ENCODE results near the gene PLA2G4A. TPM values are rescaled to one million over a fixed set of nuclear protein-coding genes. Genes with fewer than 3 reads are reported as not detected.

Gene PLA2G4A
- total RNA-seq, 1 donor, result 12.3 TPM

DNA sequence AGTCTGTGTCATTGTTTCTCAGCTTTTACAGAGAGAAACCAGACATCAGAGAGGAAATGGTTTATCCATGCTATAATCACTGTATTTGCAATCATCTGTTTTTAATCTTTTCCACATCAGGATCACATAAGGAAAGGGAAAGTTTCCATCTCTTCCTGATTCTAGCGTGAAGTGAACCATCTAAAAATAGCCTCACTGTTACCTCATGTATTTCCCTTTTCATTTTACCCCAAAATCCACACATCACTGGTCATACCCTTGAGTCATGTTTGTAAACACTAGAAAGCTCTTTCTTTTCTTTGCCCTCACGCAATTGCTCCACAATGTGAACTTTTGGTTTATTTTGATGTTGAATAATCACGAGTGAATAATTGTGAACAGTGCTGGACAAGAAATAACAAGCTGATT lies 146.0 kb downstream of the PLA2G4A start:
- TF ChIP-seq, protein P1, sequence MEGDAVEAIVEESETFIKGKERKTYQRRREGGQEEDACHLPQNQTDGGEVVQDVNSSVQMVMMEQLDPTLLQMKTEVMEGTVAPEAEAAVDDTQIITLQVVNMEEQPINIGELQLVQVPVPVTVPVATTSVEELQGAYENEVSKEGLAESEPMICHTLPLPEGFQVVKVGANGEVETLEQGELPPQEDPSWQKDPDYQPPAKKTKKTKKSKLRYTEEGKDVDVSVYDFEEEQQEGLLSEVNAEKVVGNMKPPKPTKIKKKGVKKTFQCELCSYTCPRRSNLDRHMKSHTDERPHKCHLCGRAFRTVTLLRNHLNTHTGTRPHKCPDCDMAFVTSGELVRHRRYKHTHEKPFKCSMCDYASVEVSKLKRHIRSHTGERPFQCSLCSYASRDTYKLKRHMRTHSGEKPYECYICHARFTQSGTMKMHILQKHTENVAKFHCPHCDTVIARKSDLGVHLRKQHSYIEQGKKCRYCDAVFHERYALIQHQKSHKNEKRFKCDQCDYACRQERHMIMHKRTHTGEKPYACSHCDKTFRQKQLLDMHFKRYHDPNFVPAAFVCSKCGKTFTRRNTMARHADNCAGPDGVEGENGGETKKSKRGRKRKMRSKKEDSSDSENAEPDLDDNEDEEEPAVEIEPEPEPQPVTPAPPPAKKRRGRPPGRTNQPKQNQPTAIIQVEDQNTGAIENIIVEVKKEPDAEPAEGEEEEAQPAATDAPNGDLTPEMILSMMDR (IDR thresholded peaks at IDR 0.05; ENCODE audit: extremely low read depth, low read depth, low read length), result no peak
- no peaks in the 10 kb centered on the region for H3K27me3 ChIP-seq (ENCODE audit: insufficient read depth, low read length)
- H3K4me1 ChIP-seq (ENCODE audit: insufficient read depth, low read length), result peaks cover 12% of the 10 kb centered on the region
- H3K79me2 ChIP-seq (ENCODE audit: insufficient read depth, low read length), result no peaks in the 10 kb centered on the region
- H3K9me3 ChIP-seq (ENCODE audit: low read depth, low read length), result no peaks in the 10 kb centered on the region
- H3K27ac ChIP-seq (ENCODE audit: low read depth, low read length), result peak overlapping the region; percentile 91
- H2AFZ ChIP-seq (ENCODE audit: low read length), result peak overlapping the region; percentile 26
- H3K4me3 ChIP-seq (ENCODE audit: insufficient read depth, low read length), result peak overlapping the region; percentile 40
- peak; percentile 34 for DNase-seq (ENCODE audit: insufficient read length, low spot score, missing footprints)
- H3K4me2 ChIP-seq (ENCODE audit: insufficient read depth, low read length), result peak overlapping the region; percentile 63
- H3K36me3 ChIP-seq (ENCODE audit: insufficient read depth, low read length), result no peaks in the 10 kb centered on the region
- no peaks in the 10 kb centered on the region for H4K20me1 ChIP-seq (ENCODE audit: insufficient read depth, low read length)

DNA sequence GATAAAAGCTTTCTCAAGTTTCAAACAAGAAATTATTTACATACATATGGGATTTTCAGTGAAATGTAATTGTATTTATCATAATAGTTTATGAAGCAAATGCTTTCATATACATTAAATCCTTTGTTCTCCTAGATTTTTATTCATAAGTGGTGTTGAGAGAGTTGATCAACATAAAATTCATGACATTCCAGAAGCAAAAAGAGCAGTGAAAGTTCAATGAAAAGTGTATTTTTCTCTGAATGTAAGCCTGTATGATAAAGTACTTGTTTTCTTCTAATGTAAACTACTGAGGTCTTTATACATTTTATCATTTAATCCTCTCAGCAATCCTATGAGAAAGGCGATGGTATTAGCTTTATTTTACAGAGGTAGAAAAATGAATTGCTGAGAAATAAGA lies 146.5 kb downstream of the PLA2G4A start:
- no peaks in the 10 kb centered on the region for H3K79me2 ChIP-seq (ENCODE audit: insufficient read depth, low read length)
- peak overlapping the region; percentile 4 for H3K4me3 ChIP-seq (ENCODE audit: insufficient read depth, low read length)
- H3K27ac ChIP-seq (ENCODE audit: low read depth, low read length), result peak overlapping the region; percentile 91
- peaks cover 12% of the 10 kb centered on the region for H3K4me1 ChIP-seq (ENCODE audit: insufficient read depth, low read length)
- H3K36me3 ChIP-seq (ENCODE audit: insufficient read depth, low read length), result no peaks in the 10 kb centered on the region
- TF ChIP-seq, protein P1 (IDR thresholded peaks at IDR 0.05; ENCODE audit: extremely low read depth, low read depth, low read length), result no peak
- no peak overlapping the region for H2AFZ ChIP-seq (ENCODE audit: low read length)
- no peak for DNase-seq (ENCODE audit: insufficient read length, low spot score, missing footprints)
- no peaks in the 10 kb centered on the region for H3K9me3 ChIP-seq (ENCODE audit: low read depth, low read length)
- no peaks in the 10 kb centered on the region for H4K20me1 ChIP-seq (ENCODE audit: insufficient read depth, low read length)
- H3K4me2 ChIP-seq (ENCODE audit: insufficient read depth, low read length), result peak overlapping the region; percentile 60
- no peaks in the 10 kb centered on the region for H3K27me3 ChIP-seq (ENCODE audit: insufficient read depth, low read length)

DNA sequence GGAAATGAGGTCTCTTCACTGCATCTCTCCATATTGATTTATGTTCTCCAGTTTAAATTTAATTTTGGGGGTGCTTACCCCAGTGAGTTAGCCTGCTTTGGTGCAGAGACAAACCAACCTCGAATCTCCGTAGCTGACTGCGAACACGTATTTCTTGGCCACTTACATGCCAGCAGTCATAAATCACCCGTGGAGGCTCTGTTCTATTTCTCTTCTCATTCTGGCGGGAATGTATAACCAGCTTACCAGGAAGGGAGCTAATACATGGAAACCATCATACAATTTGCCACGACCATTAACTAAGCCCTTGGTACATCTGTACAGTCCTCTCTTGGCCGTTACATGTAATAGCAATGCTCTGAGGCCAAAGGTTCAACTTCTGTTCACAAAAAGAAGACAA lies 148.0 kb downstream of the PLA2G4A start:
- H3K36me3 ChIP-seq (ENCODE audit: insufficient read depth, low read length), result no peaks in the 10 kb centered on the region
- H4K20me1 ChIP-seq (ENCODE audit: insufficient read depth, low read length), result no peaks in the 10 kb centered on the region
- H3K79me2 ChIP-seq (ENCODE audit: insufficient read depth, low read length), result no peaks in the 10 kb centered on the region
- no peak overlapping the region for H3K4me3 ChIP-seq (ENCODE audit: insufficient read depth, low read length)
- H3K9me3 ChIP-seq (ENCODE audit: low read depth, low read length), result no peaks in the 10 kb centered on the region
- no peak overlapping the region for H3K4me2 ChIP-seq (ENCODE audit: insufficient read depth, low read length)
- TF ChIP-seq, protein P1 (IDR thresholded peaks at IDR 0.05; ENCODE audit: extremely low read depth, low read depth, low read length), result no peak
- no peak overlapping the region for H3K27ac ChIP-seq (ENCODE audit: low read depth, low read length)
- peaks cover 12% of the 10 kb centered on the region for H3K4me1 ChIP-seq (ENCODE audit: insufficient read depth, low read length)
- no peak overlapping the region for H2AFZ ChIP-seq (ENCODE audit: low read length)
- H3K27me3 ChIP-seq (ENCODE audit: insufficient read depth, low read length), result no peaks in the 10 kb centered on the region
- no peak for DNase-seq (ENCODE audit: insufficient read length, low spot score, missing footprints)

DNA sequence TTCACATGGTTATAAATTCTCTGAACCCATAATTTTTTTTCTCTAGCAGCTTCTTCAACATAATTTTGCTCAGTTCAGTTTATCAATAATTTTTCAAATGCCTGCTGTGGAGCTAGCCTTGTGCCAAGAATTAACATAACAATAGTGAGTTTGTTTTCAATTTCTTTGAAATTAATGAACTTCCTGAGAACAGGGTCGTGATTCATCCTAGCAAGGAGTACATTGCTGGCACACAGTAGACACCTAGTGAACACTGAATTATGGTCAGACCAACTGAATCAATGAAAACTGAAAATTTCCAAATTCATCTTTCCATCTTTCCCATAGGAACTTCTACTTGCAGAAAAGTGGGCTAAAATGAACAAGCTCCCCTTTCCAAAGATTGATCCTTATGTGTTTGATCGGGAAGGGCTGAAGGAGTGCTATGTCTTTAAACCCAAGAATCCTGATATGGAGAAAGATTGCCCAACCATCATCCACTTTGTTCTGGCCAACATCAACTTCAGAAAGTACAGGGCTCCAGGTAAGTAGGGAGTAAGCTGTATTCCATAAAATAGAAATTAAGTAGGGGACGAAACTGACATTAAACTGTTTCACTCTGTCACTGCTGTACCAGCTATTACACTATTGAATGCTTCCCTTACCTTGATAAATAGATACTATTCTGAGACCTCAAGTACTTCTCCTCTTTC lies 148.7 kb downstream of the PLA2G4A start:
- H3K4me1 ChIP-seq (ENCODE audit: insufficient read depth, low read length), result peaks cover 12% of the 10 kb centered on the region
- no peak for DNase-seq (ENCODE audit: insufficient read length, low spot score, missing footprints)

More for the DNA sequence above, 148.7 kb downstream of the PLA2G4A start:
- no peaks in the 10 kb centered on the region for H3K9me3 ChIP-seq (ENCODE audit: low read depth, low read length)
- H3K36me3 ChIP-seq (ENCODE audit: insufficient read depth, low read length), result no peaks in the 10 kb centered on the region
- H3K79me2 ChIP-seq (ENCODE audit: insufficient read depth, low read length), result no peaks in the 10 kb centered on the region
- TF ChIP-seq, protein P1 (IDR thresholded peaks at IDR 0.05; ENCODE audit: extremely low read depth, low read depth, low read length), result no peak
- no peak overlapping the region for H3K27ac ChIP-seq (ENCODE audit: low read depth, low read length)
- H4K20me1 ChIP-seq (ENCODE audit: insufficient read depth, low read length), result no peaks in the 10 kb centered on the region
- H3K4me2 ChIP-seq (ENCODE audit: insufficient read depth, low read length), result no peak overlapping the region
- no peak overlapping the region for H2AFZ ChIP-seq (ENCODE audit: low read length)
- H3K27me3 ChIP-seq (ENCODE audit: insufficient read depth, low read length), result no peaks in the 10 kb centered on the region
- H3K4me3 ChIP-seq (ENCODE audit: insufficient read depth, low read length), result no peak overlapping the region

Data from osteoblast (primary cell).